ENCODE results near the gene AZU1.
"Not testable (repeated sequence)": the region's sequence is repeated elsewhere in the genome, so short reads cannot be mapped to it uniquely, and the experiment has no call there.

Gene AZU1

DNA sequence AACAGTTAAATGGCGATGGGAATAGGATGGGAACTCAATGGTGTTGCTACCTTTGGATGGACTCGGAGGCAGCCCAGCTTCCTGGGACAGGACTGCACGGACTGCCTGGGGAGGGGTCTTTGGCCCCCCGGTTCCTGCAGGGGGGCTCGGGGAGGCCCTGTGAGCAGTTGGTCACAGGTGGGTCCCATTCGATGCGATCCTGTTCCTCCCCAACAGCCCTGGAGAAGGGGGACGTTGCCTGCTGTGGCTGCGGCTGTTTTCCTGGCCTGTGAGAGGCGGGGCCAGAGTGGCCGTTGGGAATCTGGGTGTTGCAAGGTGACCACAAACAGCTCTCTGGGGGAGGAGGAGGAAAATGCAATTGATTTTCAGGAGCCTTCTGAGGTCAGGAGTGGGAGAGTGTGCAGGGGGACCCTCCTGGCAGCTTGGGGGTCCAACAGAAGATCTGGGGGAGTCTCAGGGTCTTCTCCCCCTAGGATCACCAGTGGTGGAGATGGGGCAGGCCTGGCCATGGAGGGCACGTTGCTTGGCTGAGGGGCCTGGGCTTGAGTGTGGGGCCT is 4.0 kb upstream of the AZU1 start:
- Histone ChIP-seq H3K4me1 (ENCODE audit: insufficient read depth, low read length) (peaks cover 5% of the 10 kb centered on the region; the same call in 1 of the 2 replicates), H3K4me3 (ENCODE audit: low read length) (no peak overlapping the region), H3K9ac (ENCODE audit: low read depth, low read length) (no peak overlapping the region), H3K27me3 (ENCODE audit: insufficient read depth, low read length) (no peaks in the 10 kb centered on the region), H3K27ac (ENCODE audit: low read depth, low read length) (no peak overlapping the region), H3K9me3 (ENCODE audit: insufficient read depth, low read depth, low read length) (no peaks in the 10 kb centered on the region), H3K36me3 (ENCODE audit: insufficient read depth, low read length) (no peaks in the 10 kb centered on the region)
- WGBS: 66% methylated on average over 12 of the region's 12 CpGs

DNA sequence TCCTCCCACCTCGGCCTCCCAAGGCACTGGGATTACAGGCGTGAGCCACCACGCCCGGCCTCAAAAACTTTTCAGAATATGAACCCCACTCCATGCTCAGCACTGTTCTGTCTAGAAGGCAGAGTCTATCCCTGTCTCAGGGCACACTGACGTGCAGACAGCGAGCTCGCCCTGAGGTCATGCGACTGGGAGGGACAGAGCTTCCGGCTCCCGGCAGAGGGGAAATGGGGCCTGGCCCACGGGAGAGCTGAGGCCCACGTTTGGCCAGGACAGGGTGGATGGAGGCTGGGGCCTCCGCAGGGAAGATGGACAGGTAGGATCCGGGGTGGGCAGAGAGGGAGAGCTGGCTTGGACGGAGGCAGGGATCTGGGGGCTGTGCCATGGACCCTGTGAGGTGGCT is 2.8 kb upstream of the AZU1 start:
- Histone ChIP-seq H3K36me3 (ENCODE audit: insufficient read depth, low read length) (no peaks in the 10 kb centered on the region), H3K27me3 (ENCODE audit: insufficient read depth, low read length) (no peaks in the 10 kb centered on the region), H3K4me1 (ENCODE audit: insufficient read depth, low read length) (peaks cover 5% of the 10 kb centered on the region; the same call in 1 of the 2 replicates), H3K9me3 (ENCODE audit: insufficient read depth, low read depth, low read length) (no peaks in the 10 kb centered on the region), H3K27ac (ENCODE audit: low read depth, low read length) (no peak overlapping the region), H3K9ac (ENCODE audit: low read depth, low read length) (no peak overlapping the region), H3K4me3 (ENCODE audit: low read length) (no peak overlapping the region)
- WGBS: 84% methylated on average over 15 of the region's 15 CpGs

DNA sequence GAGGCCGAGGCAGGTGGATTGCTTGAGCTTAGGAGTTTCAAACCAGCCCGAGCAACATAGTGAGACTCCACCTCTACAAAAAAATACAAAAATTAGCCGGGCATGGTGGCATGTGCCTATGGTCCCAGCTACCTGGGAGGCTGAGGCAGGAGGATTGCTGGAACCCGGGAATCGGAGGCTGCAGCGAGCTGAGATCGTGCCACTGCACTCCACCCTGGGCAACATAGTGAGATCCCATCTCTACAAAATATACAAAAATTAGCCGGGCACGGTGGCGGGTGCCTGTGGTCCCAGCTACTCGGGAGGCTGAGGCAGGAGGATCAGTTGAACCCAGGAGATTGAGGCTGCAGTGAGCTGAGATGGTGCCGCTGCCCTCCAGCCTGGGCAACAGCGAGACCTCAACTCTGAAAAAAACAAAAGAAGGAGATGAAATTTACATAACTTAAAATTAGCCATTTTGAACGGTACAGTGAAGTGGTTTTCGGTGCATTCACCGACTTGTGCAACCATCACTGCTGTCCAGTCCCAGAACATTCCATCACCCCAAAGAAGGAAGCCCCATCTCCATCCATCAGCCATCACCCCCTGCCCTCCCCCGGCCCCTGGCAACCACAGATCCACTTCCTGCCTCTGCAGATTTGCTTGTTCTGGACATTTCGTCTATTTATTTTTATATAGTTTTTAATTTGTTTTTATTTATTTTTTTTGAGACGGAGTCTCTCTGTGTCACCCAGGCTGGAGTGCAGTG is 1.6 kb upstream of the AZU1 start:
- H3K27me3 ChIP-seq (ENCODE audit: insufficient read depth, low read length): no peaks in the 10 kb centered on the region
- H3K9me3 ChIP-seq (ENCODE audit: insufficient read depth, low read depth, low read length): no peaks in the 10 kb centered on the region
- H3K4me3 ChIP-seq (ENCODE audit: low read length): no peak overlapping the region
- H3K36me3 ChIP-seq (ENCODE audit: insufficient read depth, low read length): no peaks in the 10 kb centered on the region
- 94% methylated on average over 17 of the region's 19 CpGs for WGBS
- no peak overlapping the region for H3K9ac ChIP-seq (ENCODE audit: low read depth, low read length)
- H3K27ac ChIP-seq (ENCODE audit: low read depth, low read length): no peak overlapping the region
- H3K4me1 ChIP-seq (ENCODE audit: insufficient read depth, low read length): peaks cover 5% of the 10 kb centered on the region; the same call in 1 of the 2 replicates

DNA sequence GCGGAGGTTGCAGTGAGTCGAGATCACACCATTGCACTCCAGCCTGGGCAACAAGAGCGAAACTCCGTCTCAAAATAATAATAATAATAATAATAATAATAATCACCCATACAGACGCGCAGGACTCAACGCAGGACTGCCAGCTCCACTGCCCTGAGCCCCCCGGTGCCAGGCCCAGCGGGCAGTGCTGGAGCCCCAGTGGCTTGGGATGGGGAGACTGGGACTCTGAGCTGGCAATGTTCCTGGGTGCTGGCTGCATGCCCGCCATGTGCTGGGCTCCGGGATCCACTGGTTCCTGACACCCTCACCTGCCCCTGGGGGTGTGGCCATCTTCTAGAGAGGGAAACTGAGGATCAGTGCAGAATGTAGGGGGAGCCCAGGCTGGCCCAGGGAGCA is 325 bp upstream of the AZU1 start:
- no peaks in the 10 kb centered on the region for H3K9me3 ChIP-seq (ENCODE audit: insufficient read depth, low read depth, low read length)
- no peak overlapping the region for H3K4me3 ChIP-seq (ENCODE audit: low read length)
- peaks cover 5% of the 10 kb centered on the region; the same call in 1 of the 2 replicates for H3K4me1 ChIP-seq (ENCODE audit: insufficient read depth, low read length)
- no peaks in the 10 kb centered on the region for H3K36me3 ChIP-seq (ENCODE audit: insufficient read depth, low read length)
- 95% methylated on average over 9 of the region's 11 CpGs for WGBS
- H3K27ac ChIP-seq (ENCODE audit: low read depth, low read length): no peak overlapping the region
- H3K27me3 ChIP-seq (ENCODE audit: insufficient read depth, low read length): no peaks in the 10 kb centered on the region
- H3K9ac ChIP-seq (ENCODE audit: low read depth, low read length): no peak overlapping the region

DNA sequence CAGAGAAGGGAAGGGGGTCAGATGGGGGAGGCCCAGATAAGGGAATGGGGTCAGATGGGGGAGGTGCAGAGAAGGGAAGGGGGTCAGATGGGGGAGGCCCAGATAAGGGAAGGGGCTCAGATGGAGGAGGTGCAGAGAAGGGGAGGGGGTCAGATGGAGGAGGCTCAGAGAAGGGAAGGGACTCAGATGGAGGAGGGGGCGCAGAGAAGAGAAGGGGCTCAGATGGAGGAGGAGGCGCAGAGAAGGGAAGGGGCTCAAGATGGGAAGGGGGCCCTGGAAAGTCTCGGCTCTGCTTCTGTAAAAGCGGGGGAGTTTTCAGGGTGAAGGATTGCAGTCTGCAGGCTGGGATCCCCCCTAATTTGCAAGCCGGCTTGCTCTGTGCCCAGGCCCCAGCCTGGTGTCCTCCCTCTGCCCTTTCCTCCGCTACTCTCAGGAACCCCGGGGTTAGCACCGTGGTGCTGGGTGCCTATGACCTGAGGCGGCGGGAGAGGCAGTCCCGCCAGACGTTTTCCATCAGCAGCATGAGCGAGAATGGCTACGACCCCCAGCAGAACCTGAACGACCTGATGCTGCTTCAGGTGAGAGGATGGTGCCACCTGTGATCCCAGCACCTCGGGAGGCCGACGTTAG is 1.6 kb downstream of the AZU1 start:
- no peak overlapping the region for H3K27ac ChIP-seq (ENCODE audit: low read depth, low read length)
- H3K4me3 ChIP-seq (ENCODE audit: low read length): no peak overlapping the region
- no peaks in the 10 kb centered on the region for H3K27me3 ChIP-seq (ENCODE audit: insufficient read depth, low read length)
- 82% methylated on average over 18 of the region's 18 CpGs for WGBS
- no peak overlapping the region for H3K9ac ChIP-seq (ENCODE audit: low read depth, low read length)
- H3K9me3 ChIP-seq (ENCODE audit: insufficient read depth, low read depth, low read length): no peaks in the 10 kb centered on the region
- H3K36me3 ChIP-seq (ENCODE audit: insufficient read depth, low read length): no peaks in the 10 kb centered on the region
- no peaks in the 10 kb centered on the region for H3K4me1 ChIP-seq (ENCODE audit: insufficient read depth, low read length)

DNA sequence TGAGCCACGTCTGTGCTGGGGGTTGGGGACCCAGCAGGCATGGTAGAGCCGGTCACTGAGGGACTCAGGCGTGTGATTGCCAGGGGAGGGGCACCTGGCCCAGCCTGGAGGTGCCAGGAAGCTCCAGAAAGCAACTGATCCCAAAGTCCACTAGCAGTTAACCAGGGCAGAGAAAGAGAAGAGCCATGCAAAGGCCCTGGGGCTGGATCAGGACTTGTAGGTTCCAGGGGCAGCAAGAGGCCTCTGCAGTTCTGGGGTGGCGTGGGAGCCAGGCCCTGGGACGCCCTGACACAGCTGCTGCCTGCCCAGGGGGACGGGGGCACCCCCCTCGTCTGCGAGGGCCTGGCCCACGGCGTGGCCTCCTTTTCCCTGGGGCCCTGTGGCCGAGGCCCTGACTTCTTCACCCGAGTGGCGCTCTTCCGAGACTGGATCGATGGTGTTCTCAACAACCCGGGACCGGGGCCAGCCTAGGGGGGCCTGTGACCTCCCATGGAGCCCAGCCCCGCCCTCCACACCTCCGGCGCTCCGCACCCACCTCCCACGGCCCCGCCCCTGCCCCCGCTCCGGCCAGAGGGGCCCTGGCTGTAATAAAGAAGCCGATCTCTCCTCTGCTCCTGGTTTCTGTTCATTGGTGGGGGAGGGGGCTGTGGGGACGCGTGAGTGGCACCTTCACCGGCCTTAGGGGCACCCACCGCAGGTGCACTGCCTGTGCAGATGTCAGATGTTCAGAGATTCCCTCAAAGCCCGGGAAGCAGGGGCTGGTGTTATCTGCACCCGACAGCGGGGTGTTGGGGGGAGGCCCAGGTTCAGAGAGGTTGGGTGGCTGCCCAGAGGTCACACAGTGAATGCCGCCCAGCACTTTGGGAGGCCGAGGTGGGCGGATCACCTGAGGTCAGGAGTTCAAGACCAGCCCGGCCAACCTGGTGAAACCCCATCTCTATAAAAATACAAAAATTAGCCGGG is 4.1 kb downstream of the AZU1 start:
- Histone ChIP-seq H3K4me3 (ENCODE audit: low read length) (no peak overlapping the region), H3K9me3 (ENCODE audit: insufficient read depth, low read depth, low read length) (no peaks in the 10 kb centered on the region), H3K27me3 (ENCODE audit: insufficient read depth, low read length) (no peaks in the 10 kb centered on the region), H3K4me1 (ENCODE audit: insufficient read depth, low read length) (no peaks in the 10 kb centered on the region), H3K36me3 (ENCODE audit: insufficient read depth, low read length) (no peaks in the 10 kb centered on the region), H3K9ac (ENCODE audit: low read depth, low read length) (no peak overlapping the region), H3K27ac (ENCODE audit: low read depth, low read length) (no peak overlapping the region)
- WGBS: 82% methylated on average over 38 of the region's 38 CpGs

DNA sequence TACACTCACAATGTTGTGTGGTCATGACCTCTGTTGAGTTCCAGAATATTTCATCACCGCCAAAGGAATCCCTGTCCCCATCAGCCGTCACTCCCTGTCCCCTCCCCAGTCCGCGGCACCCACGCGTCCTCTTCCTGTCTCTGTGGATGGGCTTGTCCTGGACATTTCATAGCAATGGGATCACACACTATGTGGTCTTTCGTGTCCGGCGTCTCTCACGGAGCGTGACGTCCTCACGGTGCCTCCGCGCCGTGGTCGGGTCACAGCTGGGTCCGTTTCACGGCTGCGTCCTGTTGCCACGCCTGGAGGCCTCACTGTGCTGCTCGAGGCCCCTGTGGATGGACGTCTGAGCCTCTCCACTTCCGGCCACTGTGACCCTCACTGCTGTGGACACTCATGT is 6.6 kb downstream of the AZU1 start:
- H3K4me3 ChIP-seq (ENCODE audit: low read length): no peak overlapping the region
- H3K27me3 ChIP-seq (ENCODE audit: insufficient read depth, low read length): no peaks in the 10 kb centered on the region
- H3K4me1 ChIP-seq (ENCODE audit: insufficient read depth, low read length): no peaks in the 10 kb centered on the region
- H3K9ac ChIP-seq (ENCODE audit: low read depth, low read length): no peak overlapping the region
- WGBS: 92% methylated on average over 24 of the region's 24 CpGs
- no peaks in the 10 kb centered on the region for H3K36me3 ChIP-seq (ENCODE audit: insufficient read depth, low read length)
- no peak overlapping the region for H3K27ac ChIP-seq (ENCODE audit: low read depth, low read length)
- H3K9me3 ChIP-seq (ENCODE audit: insufficient read depth, low read depth, low read length): no peaks in the 10 kb centered on the region

DNA sequence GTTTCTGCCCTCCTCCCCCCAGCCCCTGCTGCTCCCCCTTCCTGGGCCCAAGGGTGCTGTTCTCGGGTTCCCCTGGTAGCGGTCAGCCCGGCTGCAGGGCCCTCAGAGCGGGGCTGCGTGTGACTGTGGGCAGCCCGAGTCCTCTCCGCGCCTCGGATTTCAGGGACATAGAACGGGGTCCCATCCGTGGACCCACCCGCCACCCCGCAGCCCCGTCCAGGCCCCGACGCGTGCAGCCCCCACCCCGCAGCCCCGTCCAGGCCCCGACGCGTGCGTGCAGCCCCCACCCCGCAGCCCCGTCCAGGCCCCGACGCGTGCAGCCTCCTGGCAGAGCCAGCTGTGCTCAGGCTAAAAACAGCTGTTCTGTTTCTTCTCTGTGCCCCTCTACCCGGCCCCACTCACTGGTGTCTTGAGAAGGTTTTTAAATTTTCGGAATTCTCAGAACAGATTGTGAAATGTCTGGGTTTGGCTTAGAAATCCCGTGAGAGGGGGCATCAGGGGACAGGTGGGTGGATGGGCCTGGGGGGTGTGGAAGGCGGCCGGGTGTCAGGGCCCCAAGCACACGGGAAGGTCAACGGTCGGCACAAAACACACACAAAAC is 7.7 kb downstream of the AZU1 start:
- Histone ChIP-seq H3K9ac (ENCODE audit: low read depth, low read length) (no peak overlapping the region), H3K36me3 (ENCODE audit: insufficient read depth, low read length) (no peaks in the 10 kb centered on the region), H3K4me1 (ENCODE audit: insufficient read depth, low read length) (no peaks in the 10 kb centered on the region), H3K27ac (ENCODE audit: low read depth, low read length) (no peak overlapping the region), H3K9me3 (ENCODE audit: insufficient read depth, low read depth, low read length) (no peaks in the 10 kb centered on the region), H3K4me3 (ENCODE audit: low read length) (no peak overlapping the region), H3K27me3 (ENCODE audit: insufficient read depth, low read length) (no peaks in the 10 kb centered on the region)
- 92% methylated on average over 31 of the region's 36 CpGs for WGBS

DNA sequence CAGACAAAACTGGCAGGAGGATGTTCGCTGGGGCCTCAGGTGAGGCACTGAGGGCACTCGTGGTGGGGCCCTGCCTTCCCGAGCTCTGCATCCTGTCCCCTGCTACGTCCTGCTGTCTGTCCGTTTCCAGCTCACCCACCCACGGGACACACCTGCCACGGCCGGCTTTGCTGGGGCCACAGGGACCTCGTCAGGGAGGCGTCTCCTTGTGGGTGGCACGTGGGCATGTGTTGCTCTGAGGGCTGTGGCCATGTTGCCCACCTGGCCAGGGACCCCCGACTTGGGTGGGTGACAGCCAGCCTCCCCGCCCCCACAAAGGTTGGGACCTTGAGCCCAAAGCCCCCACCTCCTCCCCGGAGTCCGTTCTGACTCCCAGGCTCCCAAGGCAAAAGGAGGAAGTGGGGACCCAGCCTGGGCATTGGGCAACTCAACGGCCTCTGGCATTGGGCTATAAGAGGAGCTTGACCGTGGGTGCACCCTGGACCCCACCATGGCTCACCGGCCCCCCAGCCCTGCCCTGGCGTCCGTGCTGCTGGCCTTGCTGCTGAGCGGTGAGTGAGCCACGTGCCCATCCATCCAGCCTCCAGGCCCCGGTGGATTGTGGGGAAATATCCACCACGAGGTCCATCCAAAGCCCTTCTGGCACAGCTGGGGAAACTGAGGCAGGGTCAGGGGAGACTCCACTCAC is 13.0 kb downstream of the AZU1 start, which contains the start of gene PRTN3:
Gene PRTN3, plus strand, starts transcription at position 481 of the 688 bp plus-strand sequence. Its CDS starts 10 bp downstream, at position 491.
- no peak within 1 kb of the TSS for H3K9ac ChIP-seq (ENCODE audit: low read depth, low read length)
- H3K4me3 ChIP-seq (ENCODE audit: low read length): no peak within 1 kb of the TSS
- 85% methylated on average over 24 of the region's 24 CpGs for WGBS
- no peaks in the 10 kb centered on the region for H3K36me3 ChIP-seq (ENCODE audit: insufficient read depth, low read length)
- H3K4me1 ChIP-seq (ENCODE audit: insufficient read depth, low read length): no peaks in the 10 kb centered on the region
- H3K27ac ChIP-seq (ENCODE audit: low read depth, low read length): no peak within 1 kb of the TSS
- peaks cover 23% of the 10 kb centered on the region for H3K27me3 ChIP-seq (ENCODE audit: insufficient read depth, low read length)
- H3K9me3 ChIP-seq (ENCODE audit: insufficient read depth, low read depth, low read length): no peaks in the 10 kb centered on the region

DNA sequence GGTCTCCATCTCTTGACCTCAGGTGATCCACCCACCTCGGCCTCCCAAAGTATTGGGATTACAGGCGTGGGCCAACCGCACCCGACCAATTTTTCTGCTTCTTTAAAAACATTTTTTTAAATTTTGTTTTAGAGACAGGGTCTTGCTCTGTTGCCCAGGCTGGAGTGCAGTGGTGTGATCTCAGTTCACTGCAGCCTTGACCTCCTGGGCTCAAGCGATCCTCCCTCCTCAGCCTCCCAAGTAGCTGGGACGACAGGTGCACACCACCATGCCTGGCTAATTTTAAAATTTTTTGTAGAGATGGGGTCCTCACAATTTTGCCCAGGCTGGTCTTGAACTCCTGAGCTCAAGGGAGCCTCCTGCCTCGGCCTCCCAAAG is 15.2 kb downstream of the AZU1 start:
- WGBS: 93% methylated on average over 7 of the region's 7 CpGs
- not testable (repeated sequence) for H3K27ac ChIP-seq (ENCODE audit: low read depth, low read length); H3K36me3 ChIP-seq (ENCODE audit: insufficient read depth, low read length); H3K9me3 ChIP-seq (ENCODE audit: insufficient read depth, low read depth, low read length); H3K4me3 ChIP-seq (ENCODE audit: low read length); H3K4me1 ChIP-seq (ENCODE audit: insufficient read depth, low read length); H3K9ac ChIP-seq (ENCODE audit: low read depth, low read length)
- peaks cover 23% of the 10 kb centered on the region for H3K27me3 ChIP-seq (ENCODE audit: insufficient read depth, low read length)
